CMK (cell line): ENCODE results near the gene PEX11B.
A peak's percentile ranks its signal among the peaks of the same experiment; 100 is the strongest.

Experiments used
- DNase-seq: peaks from one replicate; pipeline ENCODE4 v3.0.0-alpha.2; 2010; ENCODE audit warnings: low read depth

Gene PEX11B

GRCh38 chr1:145871994-145872924 lies 46.3 kb downstream of the PEX11B start:
- DNase-seq: peak; percentile 18

DNA sequence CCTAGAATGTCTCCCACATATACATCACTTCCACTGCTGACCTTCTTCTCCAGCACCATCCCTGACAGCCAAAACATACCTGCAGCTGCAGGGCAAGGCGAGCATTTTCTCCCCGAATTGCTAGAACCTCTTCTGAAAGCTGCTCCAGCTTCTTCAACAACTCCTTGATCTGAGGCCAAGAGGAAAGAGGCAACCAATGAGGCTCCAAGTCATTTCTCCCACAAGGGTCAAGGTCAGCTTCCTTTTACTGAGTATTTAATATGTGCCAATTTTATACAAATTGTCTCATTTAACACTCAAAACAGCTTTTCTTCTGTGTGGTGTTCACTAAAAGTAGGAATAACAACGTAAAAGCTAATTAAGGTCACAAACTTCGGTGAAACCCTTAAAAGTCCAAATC lies 50.3 kb downstream of the PEX11B start:
- DNase-seq: no peak

- no peak for DNase-seq
These were observed 55.1 kb downstream of the PEX11B start for GRCh38 chr1:145863282-145864018.
